Tibial nerve (tissue), 3 donors: Measurements from ENCODE around the gene ZFP3.
"Not testable (repeated sequence)": the region's sequence is repeated elsewhere in the genome, so short reads cannot be mapped to it uniquely, and the experiment has no call there.

Experiments used
- POLR2A ChIP-seq, 2 donors: fragments of 450-650 bp; IDR thresholded peaks; one replicate each; pipeline ENCODE4 v1.6.1; 2017; ENCODE audit warnings: antibody characterized with exemption in 2 of 2, mild to moderate bottlenecking in 2 of 2, moderate library complexity in 2 of 2
- TF ChIP-seq, protein P1 (sequence below), 5 experiments: fragments of 200-600 bp in 3 of 5; fragments of 450-650 bp in 2 of 5; sonication (generic) in 3 of 5; IDR thresholded peaks; one replicate each; pipeline ENCODE4 v1.5.1; 2016 to 2019; ENCODE audit warnings: antibody characterized with exemption in 5 of 5, mild to moderate bottlenecking in 3 of 5, moderate library complexity in 2 of 5

DNA sequence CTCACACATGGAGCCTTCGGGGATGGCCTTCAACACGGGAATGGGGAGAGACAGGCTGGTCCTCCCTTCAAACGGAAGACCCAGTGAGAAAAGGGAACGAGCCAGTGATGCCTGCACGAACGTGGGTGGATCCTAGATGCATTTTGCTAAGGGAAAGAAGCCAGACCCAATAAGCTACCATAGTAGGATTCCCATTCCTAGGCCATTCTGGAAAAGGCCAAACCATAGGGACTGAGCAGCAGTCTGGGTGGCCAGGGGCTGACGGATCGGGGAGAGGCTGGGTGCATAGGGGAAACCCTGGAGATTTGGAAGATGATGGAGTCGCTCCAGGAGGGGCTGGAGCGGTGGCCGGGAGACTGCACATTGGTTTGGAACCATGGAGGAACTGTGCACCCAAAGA is 56.3 kb downstream of the ZFP3 start:
- TF ChIP-seq, protein P1, sequence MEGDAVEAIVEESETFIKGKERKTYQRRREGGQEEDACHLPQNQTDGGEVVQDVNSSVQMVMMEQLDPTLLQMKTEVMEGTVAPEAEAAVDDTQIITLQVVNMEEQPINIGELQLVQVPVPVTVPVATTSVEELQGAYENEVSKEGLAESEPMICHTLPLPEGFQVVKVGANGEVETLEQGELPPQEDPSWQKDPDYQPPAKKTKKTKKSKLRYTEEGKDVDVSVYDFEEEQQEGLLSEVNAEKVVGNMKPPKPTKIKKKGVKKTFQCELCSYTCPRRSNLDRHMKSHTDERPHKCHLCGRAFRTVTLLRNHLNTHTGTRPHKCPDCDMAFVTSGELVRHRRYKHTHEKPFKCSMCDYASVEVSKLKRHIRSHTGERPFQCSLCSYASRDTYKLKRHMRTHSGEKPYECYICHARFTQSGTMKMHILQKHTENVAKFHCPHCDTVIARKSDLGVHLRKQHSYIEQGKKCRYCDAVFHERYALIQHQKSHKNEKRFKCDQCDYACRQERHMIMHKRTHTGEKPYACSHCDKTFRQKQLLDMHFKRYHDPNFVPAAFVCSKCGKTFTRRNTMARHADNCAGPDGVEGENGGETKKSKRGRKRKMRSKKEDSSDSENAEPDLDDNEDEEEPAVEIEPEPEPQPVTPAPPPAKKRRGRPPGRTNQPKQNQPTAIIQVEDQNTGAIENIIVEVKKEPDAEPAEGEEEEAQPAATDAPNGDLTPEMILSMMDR (IDR thresholded peaks at IDR 0.05) = not testable (repeated sequence)
- TF ChIP-seq POLR2A (IDR thresholded peaks at IDR 0.05) = not testable (repeated sequence)
